ENCODE measurements around the gene CHORDC1. TPM values are rescaled to one million over a fixed set of nuclear protein-coding genes. Genes with fewer than 3 reads are reported as not detected.
"Not testable (repeated sequence)": the region's sequence is repeated elsewhere in the genome, so short reads cannot be mapped to it uniquely, and the experiment has no call there.

CHORDC1 gene
- total RNA-seq, 1 donor from 2014 or later = 37.9 TPM

DNA sequence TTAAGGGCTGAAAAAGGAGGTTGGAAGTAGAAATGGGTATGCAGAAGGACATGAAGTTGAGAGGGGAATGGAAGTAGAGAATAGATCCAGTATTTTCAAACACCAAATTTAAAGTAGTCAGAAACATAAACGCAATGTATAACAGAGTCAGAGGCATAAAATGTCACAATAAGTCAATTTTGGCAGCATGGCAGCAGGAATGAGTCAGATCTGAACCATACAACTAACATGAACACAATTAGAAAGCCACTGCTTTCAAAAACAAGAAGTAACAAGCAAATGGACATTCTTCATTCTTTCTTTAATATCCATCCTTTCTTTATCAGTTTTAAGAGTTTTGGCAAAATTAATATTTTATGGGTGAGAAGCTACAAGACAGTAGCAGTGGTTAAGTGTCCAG lies 2.5 kb downstream of the CHORDC1 start:
- intact Hi-C loops (cut with DNase I) = no loop called here
- ATAC-seq (ENCODE audit: poor library complexity) (no peak), DNase-seq (no peak)

DNA sequence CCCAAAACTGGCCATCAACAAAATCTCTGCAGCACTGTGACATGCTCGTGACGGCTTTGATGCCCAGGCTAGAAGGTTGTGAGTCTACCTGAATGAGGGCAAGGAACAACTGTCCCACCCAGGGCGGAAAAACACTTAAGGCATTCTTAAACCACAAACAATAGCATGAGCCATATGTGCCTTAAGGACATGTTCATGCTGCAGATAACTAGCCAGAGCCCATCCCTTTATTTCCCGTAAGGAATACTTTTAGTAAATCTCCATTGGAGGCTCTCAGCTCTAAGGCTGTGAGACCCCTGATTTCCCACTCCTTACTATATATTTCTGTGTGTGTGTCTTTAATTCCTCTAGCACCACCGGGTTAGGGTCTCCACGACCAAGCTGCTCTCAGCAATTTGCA lies 3.4 kb downstream of the CHORDC1 start:
- no peak for ATAC-seq (ENCODE audit: poor library complexity)
- intact Hi-C loops (cut with DNase I) = no loop called here
- DNase-seq = no peak

DNA sequence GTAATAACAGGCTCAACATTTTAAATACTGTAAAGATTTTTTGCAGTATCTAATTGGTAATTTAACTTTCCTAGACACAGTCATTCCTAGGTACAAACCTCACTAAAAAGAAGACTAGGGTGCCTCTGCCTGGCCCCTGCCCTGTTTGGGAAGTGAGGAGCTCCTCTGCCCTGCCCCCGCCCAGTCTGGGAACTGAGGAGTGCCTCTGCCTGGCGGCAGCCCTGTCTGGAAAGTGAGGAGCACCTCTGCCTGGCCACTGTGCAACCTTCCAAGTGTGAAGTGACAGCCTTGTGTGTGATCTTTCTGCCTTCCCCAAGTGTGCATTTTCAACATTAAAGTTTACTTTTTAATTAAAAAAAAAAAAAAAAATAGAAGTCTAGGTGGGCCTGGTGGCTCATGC lies 4.2 kb downstream of the CHORDC1 start:
- DNase-seq (peak; percentile 50), ATAC-seq (ENCODE audit: poor library complexity) (no peak)
- intact Hi-C loops (cut with DNase I) = no loop called here

DNA sequence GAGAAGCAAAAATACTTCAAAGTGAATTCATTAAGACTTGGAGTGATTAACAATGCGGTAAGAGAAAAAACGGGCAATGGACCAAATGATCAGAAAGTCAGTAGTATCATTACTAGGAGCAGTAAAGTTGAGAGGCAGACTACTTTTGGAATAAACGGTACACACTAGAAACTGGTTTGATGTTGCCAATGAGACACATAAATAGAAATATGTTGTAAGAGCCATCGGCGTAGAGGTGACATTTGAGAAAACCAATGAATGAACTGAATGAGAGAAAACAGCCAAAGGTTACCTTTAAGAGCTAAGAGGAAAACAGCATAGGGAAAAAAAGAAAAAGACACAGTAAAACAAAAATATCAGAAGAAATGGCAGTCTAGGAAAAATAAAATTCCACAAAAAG lies 6.2 kb downstream of the CHORDC1 start:
- ATAC-seq (ENCODE audit: poor library complexity) (peak; percentile 87), DNase-seq (no peak)
- intact Hi-C loops (cut with DNase I) = no loop called here

DNA sequence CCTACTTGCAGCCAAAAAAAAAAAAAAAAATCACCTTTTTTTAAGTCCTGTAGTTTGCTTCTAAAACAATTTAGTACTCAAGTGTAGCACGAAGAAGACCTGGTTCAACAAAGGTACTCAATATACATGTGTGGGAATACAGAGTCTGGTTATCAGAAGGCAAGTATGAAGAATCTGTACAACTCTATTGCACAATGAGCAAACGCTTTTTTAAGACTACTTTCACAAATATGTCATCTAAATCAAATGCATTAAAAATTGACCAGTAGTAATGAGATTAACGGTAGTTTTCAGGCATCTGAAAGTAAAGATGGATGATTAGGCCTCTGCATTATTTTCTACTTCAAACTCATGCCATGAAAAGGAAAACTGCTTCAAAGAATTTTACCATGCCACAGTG lies 9.5 kb downstream of the CHORDC1 start:
- DNase-seq (no peak), ATAC-seq (ENCODE audit: poor library complexity) (no peak)
- intact Hi-C loops (cut with DNase I) = no loop called here

DNA sequence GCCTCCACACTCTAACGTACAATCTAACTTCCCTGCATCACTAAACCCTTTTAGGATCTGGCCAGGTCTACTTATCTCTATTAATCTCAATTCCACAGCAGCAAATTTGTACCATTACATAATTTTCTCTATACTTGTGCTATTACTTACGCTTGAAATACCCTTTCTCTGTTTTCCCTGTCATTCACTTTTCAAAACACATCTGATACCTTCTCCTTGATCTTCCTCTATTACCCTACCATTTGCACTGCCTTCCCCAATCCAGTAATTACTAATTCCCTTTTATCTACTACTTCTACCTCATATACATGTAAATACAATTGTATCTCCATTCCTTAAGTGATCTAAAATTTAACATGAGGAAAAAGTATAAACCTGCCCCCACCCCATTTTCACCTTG lies 14.0 kb downstream of the CHORDC1 start:
- no peak for ATAC-seq (ENCODE audit: poor library complexity)
- intact Hi-C loops (cut with DNase I) = no loop called here
- no peak for DNase-seq

- ATAC-seq (ENCODE audit: poor library complexity); DNase-seq; intact Hi-C loops (cut with DNase I): not testable (repeated sequence)
These were observed 14.9 kb downstream of the CHORDC1 start for GRCh38 chr11:90207992-90208391.

GRCh38 chr11:90204832-90205646 lies 17.8 kb downstream of the CHORDC1 start:
- intact Hi-C loops (cut with DNase I) = no loop called here
- DNase-seq (no peak), ATAC-seq (ENCODE audit: poor library complexity) (no peak)

DNA sequence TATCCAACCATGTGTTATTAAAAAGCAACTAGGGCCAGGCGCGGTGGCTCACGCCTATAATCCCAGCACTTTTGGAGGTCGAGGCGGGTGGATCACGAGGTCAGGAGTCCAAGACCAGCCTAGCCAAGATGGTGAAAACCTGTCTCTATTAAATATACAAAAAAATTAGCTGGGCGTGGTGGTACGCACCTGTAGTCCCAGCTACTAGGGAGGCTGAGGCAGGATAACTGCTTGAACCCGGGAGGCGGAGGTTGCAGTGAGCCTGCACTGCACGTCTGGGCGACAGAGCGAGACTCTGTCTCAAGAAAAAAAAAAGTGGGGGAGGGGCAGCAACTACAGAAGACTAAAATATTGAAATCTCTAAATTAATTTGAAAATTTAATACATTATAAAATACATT lies 18.4 kb downstream of the CHORDC1 start:
- DNase-seq = no peak

DNA sequence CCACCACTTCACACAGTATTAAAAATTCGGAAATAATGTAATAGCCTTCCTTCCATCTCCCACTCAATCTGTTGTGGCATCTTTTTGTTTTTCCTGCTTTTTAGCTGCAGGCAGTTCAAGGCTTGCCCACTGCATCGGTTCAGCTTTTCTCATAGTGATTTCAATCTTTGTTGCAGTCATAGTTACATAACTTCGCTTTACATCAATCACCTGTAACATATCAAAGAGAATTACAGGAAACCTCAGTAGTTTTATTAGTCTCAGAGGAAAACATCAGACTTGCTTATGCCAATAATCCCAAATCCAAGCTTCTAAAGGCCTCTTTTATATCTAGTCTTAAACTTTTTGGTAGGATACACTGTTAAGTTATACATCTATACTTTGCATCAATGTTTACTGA lies 20.5 kb downstream of the CHORDC1 start:
- DNase-seq = no peak
- intact Hi-C loops (cut with DNase I) = no loop called here
- ATAC-seq (ENCODE audit: poor library complexity) = no peak

More for the DNA sequence above, 18.4 kb downstream of the CHORDC1 start:
- ATAC-seq (ENCODE audit: poor library complexity) = no peak
- intact Hi-C loops (cut with DNase I) = no loop called here

GRCh38 chr11:90197377-90197776 lies 25.5 kb downstream of the CHORDC1 start:
- ATAC-seq (ENCODE audit: poor library complexity) (no peak), DNase-seq (no peak)
- intact Hi-C loops (cut with DNase I) = no loop called here

GRCh38 chr11:90192869-90193582 lies 29.8 kb downstream of the CHORDC1 start:
- no peak for DNase-seq
- no peak for ATAC-seq (ENCODE audit: poor library complexity)
- intact Hi-C loops (cut with DNase I) = no loop called here

- ATAC-seq (ENCODE audit: poor library complexity) = no peak
- DNase-seq = no peak
- intact Hi-C loops (cut with DNase I) = no loop called here
These were observed 33.8 kb downstream of the CHORDC1 start for GRCh38 chr11:90189011-90189410.

GRCh38 chr11:90187839-90188238 lies 35.0 kb downstream of the CHORDC1 start:
- ATAC-seq (ENCODE audit: poor library complexity) = no peak

GRCh38 chr11:90179923-90180322 lies 42.9 kb downstream of the CHORDC1 start:
- intact Hi-C loops (cut with DNase I) = no loop called here
- no peak for ATAC-seq (ENCODE audit: poor library complexity)
- no peak for DNase-seq

More at GRCh38 chr11:90187839-90188238, 35.0 kb downstream of the CHORDC1 start:
- DNase-seq = no peak
- intact Hi-C loops (cut with DNase I) = no loop called here

DNA sequence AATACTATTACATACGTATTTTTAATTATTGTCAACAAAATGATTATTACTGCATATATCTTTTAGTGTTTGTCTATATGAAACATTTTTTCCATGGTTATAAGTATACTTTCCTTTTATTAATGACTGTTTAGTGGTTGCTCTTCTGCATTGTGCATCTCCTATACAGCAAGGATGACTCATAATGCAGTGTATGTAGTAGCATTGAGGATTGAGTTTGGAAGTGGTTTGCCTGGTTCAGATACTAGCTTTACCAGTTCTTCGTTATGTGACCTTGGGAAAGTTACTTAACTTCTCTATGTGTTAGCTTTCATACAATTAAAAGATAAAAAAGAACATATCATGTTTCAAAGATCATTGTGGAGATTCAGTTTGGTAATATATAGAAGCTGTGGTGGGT lies 44.1 kb downstream of the CHORDC1 start:
- intact Hi-C loops (cut with DNase I) = no loop called here
- no peak for ATAC-seq (ENCODE audit: poor library complexity)
- DNase-seq = no peak

DNA sequence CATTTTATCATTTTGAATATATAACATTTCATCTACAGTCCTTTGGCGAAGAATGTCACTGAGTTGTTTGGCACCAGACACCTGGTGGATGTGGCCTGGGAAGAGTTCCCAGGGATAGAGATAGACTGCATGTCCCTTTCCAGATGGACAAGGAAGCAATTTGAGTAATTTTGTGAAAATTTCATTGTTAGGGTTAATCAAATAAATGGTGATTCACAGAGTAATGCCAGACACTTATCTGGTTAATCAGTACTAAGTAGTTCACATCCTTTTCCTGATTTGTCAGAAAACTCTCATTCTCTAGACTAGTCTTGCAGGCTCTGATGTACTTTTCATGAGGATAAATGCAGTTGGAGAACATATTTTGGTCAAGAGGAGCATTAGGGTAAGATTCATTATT lies 46.8 kb downstream of the CHORDC1 start:
- ATAC-seq (ENCODE audit: poor library complexity) (no peak), DNase-seq (no peak)
- intact Hi-C loops (cut with DNase I) = no loop called here

DNA sequence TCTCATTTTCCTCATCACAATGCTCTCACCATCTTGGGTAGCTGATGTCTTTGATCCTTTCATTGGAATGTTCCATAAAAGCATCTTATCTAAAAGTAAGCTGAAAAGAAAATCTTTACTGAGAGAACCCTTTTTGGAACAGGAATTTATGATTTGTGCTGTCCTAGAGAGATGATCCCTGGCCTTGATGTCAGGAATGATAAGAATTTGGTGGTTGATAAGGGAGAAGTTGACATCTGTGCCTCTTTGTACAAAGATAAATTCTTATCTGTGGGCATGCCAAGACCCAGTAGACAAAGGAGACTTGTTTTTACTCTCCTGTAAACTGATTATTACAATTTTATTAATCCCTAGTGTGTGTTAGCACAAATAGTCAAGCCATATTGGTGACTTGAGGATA lies 51.5 kb downstream of the CHORDC1 start:
- intact Hi-C loops (cut with DNase I) = no loop called here
- no peak for ATAC-seq (ENCODE audit: poor library complexity)

GRCh38 chr11:90168571-90168970 lies 54.3 kb downstream of the CHORDC1 start:
- ATAC-seq (ENCODE audit: poor library complexity) (no peak), DNase-seq (no peak)
- intact Hi-C loops (cut with DNase I) = no loop called here

More for the DNA sequence above, 51.5 kb downstream of the CHORDC1 start:
- DNase-seq = no peak

GRCh38 chr11:90167704-90168103 lies 55.1 kb downstream of the CHORDC1 start:
- ATAC-seq (ENCODE audit: poor library complexity); DNase-seq; intact Hi-C loops (cut with DNase I): not testable (repeated sequence)
